ENCODE results near the gene MDGA2. TPM values are rescaled to one million over a fixed set of nuclear protein-coding genes. Genes with fewer than 3 reads are reported as not detected.

MDGA2 gene
- total RNA-seq, 1 donor from 2014 or later: not detected

DNA sequence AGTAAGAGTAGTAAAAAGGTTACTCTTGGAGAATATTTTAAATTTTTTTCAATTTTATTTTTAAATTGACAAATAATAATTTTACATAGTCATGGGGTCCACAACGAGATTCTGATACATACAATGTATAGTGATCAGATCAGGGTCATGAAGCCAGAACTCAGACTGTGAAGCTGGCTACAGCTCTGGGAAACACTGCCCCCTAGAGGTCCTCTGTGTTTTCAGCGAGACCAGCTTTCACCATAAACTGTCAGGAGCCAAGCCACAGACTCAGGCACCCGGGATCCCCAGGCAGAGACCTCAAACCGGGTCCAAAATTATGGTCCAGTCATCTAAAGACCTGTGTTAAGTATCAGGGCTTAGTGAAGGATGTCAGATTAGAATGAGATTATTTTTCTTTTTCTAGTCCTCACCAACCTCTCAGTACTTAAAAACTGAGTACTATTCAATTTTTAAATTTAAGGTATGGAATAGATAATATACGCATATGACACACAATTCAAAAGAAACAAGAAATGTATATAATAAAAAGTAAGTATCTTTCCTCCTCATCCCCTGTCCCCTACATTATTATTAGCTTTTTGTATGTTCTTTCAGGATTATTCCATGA, 397.1 kb downstream of the MDGA2 start:
- CTCF ChIA-PET: interaction anchor here (0.6 to 1.1 kb wide), 2 partner anchors 9 to 25 kb away, joined by 3 read pairs; no protein-coding TSS in a partner anchor

DNA sequence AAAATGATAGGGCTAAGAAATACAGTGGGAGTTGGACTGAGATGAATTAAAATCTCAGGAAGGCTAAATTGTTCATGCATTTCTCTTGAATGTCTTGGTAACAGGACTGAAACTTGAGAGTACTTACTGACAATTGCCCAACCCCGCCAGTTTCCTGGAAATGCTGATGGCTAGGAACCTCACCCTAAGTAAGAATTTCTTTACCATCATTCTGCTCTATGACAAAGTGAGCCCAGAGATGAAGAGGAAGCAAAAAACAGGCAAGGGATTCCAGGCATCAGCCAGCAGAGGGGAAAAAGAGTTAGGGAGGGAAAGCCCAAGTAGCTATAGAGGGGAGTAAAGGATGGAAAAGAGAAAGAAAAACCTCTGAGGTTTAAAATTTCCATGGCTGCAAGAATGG, 397.7 kb downstream of the MDGA2 start:
- POLR2A ChIA-PET: no interaction called here
- no peak overlapping the region for H3K27ac Mint-ChIP-seq
- ATAC-seq (ENCODE audit: low read depth) (no peak), DNase-seq (no peak)
- intact Hi-C loops (cut with micrococcal nuclease): loop anchor here (5.0 kb wide), 1 partner anchor 1850 kb away; no protein-coding TSS in a partner anchor
- H3K27me3 Mint-ChIP-seq: no peaks in the 10 kb centered on the region
- no peak overlapping the region for H3K4me3 Mint-ChIP-seq
- no peaks in the 10 kb centered on the region for H3K9me3 Mint-ChIP-seq
- H3K4me1 Mint-ChIP-seq: no peaks in the 10 kb centered on the region
- no peaks in the 10 kb centered on the region for H3K36me3 Mint-ChIP-seq (ENCODE audit: low read depth)
- CTCF ChIA-PET: interaction anchor here (1.1 kb wide), 1 partner anchor 26 kb away, joined by 3 read pairs; no protein-coding TSS in a partner anchor
- TF ChIP-seq CTCF (IDR thresholded peaks at IDR 0.05): no peak

More for the DNA sequence above, 397.1 kb downstream of the MDGA2 start:
- ATAC-seq (ENCODE audit: low read depth) (no peak), DNase-seq (no peak)
- Mint-ChIP-seq H3K4me1 (no peaks in the 10 kb centered on the region), H3K4me3 (no peak overlapping the region), H3K27me3 (no peaks in the 10 kb centered on the region), H3K27ac (no peak overlapping the region), H3K36me3 (ENCODE audit: low read depth) (no peaks in the 10 kb centered on the region), H3K9me3 (no peaks in the 10 kb centered on the region)
- POLR2A ChIA-PET: no interaction called here
- TF ChIP-seq CTCF (IDR thresholded peaks at IDR 0.05): no peak
- intact Hi-C loops (cut with micrococcal nuclease): loop anchor here (5.0 kb wide), 1 partner anchor 1851 kb away; no protein-coding TSS in a partner anchor

- H3K36me3 Mint-ChIP-seq (ENCODE audit: low read depth): no peaks in the 10 kb centered on the region
- no peaks in the 10 kb centered on the region for H3K27me3 Mint-ChIP-seq
- ATAC-seq (ENCODE audit: low read depth) (no peak), DNase-seq (no peak)
- H3K4me1 Mint-ChIP-seq: no peaks in the 10 kb centered on the region
- POLR2A ChIA-PET: no interaction called here
- no peak for TF ChIP-seq CTCF (IDR thresholded peaks at IDR 0.05)
- H3K27ac Mint-ChIP-seq: no peak overlapping the region
- H3K9me3 Mint-ChIP-seq: no peaks in the 10 kb centered on the region
- H3K4me3 Mint-ChIP-seq: no peak overlapping the region
- CTCF ChIA-PET: no interaction called here
- intact Hi-C loops (cut with micrococcal nuclease): loop anchor here (5.0 kb wide), 1 partner anchor 1850 kb away; no protein-coding TSS in a partner anchor
These were observed 398.5 kb downstream of the MDGA2 start for GRCh38 chr14:47276931-47277330.

GRCh38 chr14:47273939-47274338, 401.5 kb downstream of the MDGA2 start:
- intact Hi-C loops (cut with micrococcal nuclease): no loop called here
- Mint-ChIP-seq H3K27me3 (no peaks in the 10 kb centered on the region), H3K4me1 (no peaks in the 10 kb centered on the region), H3K27ac (no peak overlapping the region), H3K9me3 (no peaks in the 10 kb centered on the region), H3K36me3 (ENCODE audit: low read depth) (no peaks in the 10 kb centered on the region), H3K4me3 (no peak overlapping the region)
- CTCF ChIA-PET: no interaction called here
- no peak for TF ChIP-seq CTCF (IDR thresholded peaks at IDR 0.05)
- DNase-seq (no peak), ATAC-seq (ENCODE audit: low read depth) (no peak)
- POLR2A ChIA-PET: no interaction called here

- intact Hi-C loops (cut with micrococcal nuclease): no loop called here
These were observed 404.7 kb downstream of the MDGA2 start for GRCh38 chr14:47270715-47271114.

More at GRCh38 chr14:47270715-47271114, 404.7 kb downstream of the MDGA2 start:
- no peak for TF ChIP-seq CTCF (IDR thresholded peaks at IDR 0.05)
- Mint-ChIP-seq H3K4me3 (no peak overlapping the region), H3K36me3 (ENCODE audit: low read depth) (no peaks in the 10 kb centered on the region), H3K27ac (no peak overlapping the region), H3K4me1 (no peaks in the 10 kb centered on the region), H3K9me3 (no peaks in the 10 kb centered on the region), H3K27me3 (no peaks in the 10 kb centered on the region)
- CTCF ChIA-PET: no interaction called here
- DNase-seq (no peak), ATAC-seq (ENCODE audit: low read depth) (no peak)
- POLR2A ChIA-PET: no interaction called here

Measured in activated B cell treated with CpG ODN at 0.5 μM for 24 hours (primary cell).